NCI-H526 (cell line): Measurements from ENCODE around the gene XXYLT1.
"Not testable (repeated sequence)": the region's sequence is repeated elsewhere in the genome, so short reads cannot be mapped to it uniquely, and the experiment has no call there.

Experiments used
- DNase-seq, 2 experiments: peaks; one replicate each; lab custom pipeline; 2025; lab: John Stamatoyannopoulos, UW

Gene XXYLT1, protein sequence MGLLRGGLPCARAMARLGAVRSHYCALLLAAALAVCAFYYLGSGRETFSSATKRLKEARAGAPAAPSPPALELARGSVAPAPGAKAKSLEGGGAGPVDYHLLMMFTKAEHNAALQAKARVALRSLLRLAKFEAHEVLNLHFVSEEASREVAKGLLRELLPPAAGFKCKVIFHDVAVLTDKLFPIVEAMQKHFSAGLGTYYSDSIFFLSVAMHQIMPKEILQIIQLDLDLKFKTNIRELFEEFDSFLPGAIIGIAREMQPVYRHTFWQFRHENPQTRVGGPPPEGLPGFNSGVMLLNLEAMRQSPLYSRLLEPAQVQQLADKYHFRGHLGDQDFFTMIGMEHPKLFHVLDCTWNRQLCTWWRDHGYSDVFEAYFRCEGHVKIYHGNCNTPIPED

GRCh38 chr3:195270817-195271409 is at the start of gene XXYLT1:
Gene XXYLT1, minus strand, starts transcription at chr3:195271159. Its CDS starts 101 bp downstream, at chr3:195271058.
- peak; percentile 91 to 98 for DNase-seq

- DNase-seq: no peak
Measured at GRCh38 chr3:195319060-195319459, 48.1 kb upstream of the XXYLT1 start.

DNA sequence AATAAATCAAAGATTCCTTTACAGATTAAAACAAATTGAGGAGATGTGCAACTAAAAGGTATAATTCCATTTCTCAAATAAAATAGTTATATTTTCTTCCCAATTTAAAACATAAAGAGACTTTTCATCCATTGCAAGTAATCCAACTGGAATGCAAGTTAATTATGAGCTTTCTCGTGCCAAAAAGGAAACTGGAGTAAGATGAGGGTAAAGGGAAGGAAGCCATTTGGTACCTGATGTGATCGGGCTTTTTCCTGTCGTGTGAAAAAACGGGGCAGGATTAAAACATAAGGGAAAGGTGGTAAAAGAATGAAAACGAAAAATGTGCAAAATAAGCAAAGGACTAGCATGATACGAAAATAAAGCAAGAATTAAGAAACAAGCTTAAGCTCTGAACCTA is 41.8 kb upstream of the XXYLT1 start:
- DNase-seq: no peak

GRCh38 chr3:195307711-195308110 is 36.8 kb upstream of the XXYLT1 start:
- no peak for DNase-seq

DNA sequence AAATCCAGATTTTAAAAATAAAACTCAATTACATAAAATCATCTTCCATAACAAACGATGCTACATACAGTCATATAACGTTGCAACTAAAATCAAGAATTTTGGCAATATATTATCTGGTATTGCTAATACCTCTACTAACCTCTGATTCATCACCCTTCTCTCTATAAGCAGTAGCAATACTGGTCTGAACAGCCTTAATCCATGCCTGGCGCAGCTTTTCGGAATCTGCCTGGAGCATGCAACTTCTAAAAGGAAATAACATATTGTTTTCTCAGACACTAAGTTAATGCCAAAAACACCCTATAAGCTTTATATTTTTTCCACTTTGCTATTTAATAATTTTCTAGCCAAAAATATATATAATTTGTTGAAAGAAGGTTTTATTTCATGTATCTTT is 35.4 kb upstream of the XXYLT1 start:
- no peak for DNase-seq

DNA sequence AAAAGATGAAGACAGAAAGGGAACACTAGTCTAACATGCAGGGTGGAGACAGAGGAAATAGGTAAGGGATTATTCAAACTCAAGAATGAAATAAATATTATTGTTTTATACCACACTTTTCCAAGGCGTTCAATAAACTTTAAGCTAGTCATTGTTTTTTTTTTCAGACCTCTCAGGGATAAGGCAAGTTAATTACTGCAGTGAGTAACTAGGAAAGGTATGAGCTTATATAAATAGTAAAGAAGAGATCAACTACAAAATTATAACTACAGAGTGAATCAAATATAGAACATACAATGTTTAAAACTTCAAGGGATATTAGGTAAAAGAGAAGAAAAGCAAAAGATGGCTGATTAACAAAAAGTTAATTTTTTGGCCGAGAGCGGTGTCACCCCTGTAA is 31.5 kb upstream of the XXYLT1 start:
- DNase-seq: no peak

DNA sequence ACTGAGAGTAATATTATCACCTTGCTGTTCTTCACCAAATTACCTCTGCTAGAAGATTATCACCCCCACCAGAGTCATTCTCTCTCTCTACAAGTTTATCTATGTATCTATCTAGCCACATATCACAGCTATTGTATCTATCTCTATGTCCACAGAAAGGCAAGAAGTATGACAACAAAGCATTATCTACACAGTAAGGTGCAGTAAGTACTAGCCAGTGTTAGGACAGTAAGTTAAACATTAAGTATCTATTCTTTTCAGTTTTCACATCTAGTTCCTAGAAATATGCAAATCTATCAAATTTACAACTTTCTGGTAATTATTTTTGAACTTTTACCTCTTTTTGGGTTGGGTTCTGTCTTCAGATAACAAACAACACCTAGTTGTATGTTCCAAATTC is 26.5 kb upstream of the XXYLT1 start:
- DNase-seq: no peak

GRCh38 chr3:195296662-195297061 is 25.7 kb upstream of the XXYLT1 start:
- no peak for DNase-seq

DNA sequence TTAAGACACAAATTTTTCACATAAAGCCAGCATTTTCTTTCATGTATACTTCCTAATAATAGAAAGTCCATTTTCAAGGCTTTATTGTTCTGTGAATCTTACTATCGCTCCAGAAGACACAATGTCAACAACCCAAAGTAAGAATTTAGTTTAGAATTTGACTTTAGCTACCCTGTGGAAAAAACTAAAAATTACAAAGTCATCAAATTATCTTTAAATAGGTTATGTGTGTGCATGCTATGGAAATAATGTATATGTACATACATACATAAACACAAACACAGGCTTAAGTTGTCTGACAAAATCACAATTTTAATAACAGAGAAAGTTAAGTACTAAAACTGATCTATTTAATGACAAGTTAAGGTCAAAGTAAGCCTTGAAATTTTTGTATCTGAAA is 20.2 kb upstream of the XXYLT1 start:
- DNase-seq: no peak

GRCh38 chr3:195290643-195291042 is 19.7 kb upstream of the XXYLT1 start:
- DNase-seq: not testable (repeated sequence)

DNA sequence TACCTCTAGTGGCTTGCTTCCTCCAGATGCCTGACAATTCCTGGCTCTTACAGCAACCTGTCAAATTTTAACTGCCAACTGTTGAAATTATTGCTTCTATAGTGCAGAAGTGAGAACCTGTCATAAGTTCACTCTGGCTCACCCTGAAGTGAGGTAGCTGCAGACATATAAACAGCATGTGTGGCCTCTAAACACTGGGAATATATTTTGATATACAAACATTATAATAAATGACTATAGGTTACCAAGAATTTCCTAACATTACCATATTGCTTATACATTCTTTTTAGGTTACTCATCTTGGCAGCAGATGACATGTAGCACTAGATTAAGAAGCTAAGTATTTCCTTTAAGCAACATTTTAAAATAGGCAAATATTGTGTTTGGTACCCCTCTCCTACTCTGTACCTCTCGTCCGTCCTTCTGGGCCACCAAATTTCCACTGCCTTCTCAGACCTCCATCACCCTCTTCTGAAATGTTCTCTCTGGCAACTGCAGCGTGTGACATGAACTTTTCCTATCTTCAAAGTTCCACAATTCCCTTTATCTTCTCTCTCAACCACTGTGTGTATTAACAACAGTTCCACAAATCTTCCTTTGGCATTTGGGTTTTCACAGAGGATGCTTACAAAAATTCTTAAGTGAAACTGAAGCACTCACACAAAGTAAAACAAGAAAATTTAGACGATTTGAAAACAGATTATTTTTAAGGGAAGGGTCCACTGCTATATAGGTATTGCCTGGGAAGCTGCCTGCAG is 15.3 kb upstream of the XXYLT1 start:
- DNase-seq: no peak

DNA sequence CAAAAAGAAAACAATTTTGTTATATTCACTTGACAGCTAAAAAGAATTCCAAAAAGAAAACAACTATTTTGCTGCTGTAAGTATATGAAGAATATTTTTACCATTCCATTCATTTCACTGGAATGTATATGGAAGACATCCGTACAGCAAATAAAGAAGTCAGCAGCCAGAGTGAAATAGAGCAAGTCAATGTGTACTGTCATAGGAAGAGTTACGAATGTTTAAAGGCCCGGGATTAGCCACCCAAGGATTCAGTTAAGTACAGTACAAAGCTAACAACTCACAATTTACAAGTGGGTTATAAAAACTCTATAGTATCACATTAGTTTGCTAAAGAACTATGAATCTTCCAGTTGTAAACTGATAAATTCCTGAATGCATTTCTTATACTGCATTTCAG is 14.4 kb upstream of the XXYLT1 start:
- no peak for DNase-seq

GRCh38 chr3:195284842-195285241 is 13.9 kb upstream of the XXYLT1 start:
- no peak for DNase-seq

- DNase-seq: no peak
Measured at GRCh38 chr3:195282961-195283360, 12.0 kb upstream of the XXYLT1 start.

DNA sequence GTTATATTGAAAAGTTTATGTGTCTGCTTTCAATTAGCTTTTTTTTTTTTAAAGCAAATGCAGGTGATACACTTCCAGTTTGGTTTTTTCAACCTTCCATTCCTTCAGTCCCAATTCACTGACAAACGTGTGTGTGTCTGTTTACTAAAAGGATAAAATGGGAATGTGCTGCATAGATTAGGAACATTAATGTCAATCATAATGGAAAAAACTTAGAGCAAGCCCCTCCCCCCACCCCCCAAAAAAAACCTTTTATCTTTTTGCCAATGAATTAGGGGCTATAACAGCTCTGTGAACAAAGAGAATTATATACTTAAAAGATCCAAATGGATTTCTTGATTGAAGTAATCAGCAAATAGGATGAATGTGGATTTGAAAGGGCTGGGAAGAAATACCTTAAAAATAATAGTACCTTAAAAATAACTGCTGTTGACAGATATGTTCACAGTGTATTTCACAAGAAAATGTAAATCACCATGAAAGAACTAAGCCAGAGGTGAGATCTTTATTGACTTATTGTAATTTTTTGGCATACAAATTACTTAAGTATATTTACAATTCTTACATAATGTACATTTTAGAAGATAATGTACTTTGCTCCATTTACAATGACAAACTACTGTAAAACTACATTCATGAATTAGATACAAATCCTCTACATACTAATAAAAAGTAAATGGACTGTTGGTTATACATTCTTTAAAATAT is 3.5 kb upstream of the XXYLT1 start:
- DNase-seq: no peak

GRCh38 chr3:195271410-195272243 is 668 bp upstream of the XXYLT1 start:
- peak; percentile 91 to 97 for DNase-seq

DNA sequence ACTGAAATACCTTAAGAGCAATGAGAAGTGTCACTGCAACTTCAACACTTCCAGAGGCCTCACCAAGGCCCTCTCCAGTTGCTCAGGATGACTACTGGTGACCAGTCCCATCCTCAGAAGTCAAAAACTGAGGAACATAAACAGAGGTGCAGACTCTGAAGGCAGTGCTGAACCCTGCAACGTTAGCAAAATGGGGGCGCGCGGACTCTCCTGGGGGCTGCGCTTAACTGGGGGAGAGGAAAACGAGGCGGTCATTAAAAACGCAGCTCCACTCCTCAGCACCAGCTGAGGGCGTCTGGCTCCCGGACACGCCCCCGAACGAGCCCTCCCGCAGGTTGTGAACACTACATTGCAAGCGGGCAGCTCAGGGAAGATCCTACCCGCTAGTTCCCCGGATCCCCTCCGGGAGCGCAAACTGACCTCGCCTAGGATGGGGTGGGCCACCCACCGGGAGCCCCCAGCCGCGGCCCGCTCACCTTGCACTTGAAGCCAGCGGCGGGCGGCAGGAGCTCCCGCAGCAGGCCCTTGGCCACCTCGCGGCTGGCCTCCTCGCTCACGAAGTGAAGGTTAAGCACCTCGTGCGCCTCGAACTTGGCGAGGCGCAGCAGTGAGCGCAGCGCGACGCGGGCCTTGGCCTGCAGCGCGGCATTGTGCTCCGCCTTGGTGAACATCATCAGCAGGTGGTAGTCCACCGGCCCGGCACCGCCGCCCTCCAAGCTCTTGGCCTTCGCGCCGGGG is 711 bp downstream of the XXYLT1 start:
- peak; percentile 72 to 85 for DNase-seq

- no peak for DNase-seq
Measured at GRCh38 chr3:195269375-195270078, 1.4 kb downstream of the XXYLT1 start.

DNA sequence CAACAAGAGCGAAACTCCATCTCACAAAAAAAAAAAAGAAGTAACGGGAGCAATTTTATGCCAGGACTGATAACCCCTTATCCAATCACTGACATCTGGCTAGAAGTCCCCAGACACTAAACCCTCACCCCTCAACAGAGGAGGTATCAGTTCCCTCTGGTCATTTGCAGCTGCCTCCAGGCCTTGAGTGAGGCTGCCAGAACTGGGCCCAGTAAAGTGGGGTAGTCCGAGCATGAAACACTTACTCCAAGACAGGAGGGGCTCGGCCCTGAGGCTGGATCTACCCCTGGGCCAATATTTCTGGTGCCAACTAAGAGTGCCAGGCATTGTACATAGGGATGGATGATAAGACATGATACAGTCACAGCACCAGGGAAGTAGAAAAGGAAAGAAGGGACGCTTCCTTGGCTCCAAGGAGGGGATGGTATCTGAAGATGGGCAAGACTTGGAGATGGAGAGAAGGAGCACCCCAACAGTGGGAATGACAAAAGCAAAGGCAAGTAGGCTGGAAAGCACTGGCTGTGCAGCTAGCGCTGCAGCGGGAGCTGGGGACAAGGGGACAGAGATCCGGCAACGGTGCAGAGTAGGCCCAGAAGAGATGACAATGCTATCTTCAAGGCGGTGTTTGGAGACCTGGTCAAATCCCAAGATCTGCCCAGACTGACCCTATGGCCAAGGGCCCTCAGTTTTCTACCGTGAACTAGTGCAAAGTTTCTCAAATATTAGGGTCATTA is 2.2 kb downstream of the XXYLT1 start:
- DNase-seq: no peak
